ENCODE results near the gene FANCI. TPM values are rescaled to one million over a fixed set of nuclear protein-coding genes. Genes with fewer than 3 reads are reported as not detected.

FANCI gene
- total and polyA plus RNA-seq, 2 of the 4 experiments (the other 2 are of a cell fraction) = 13.2 to 34.2 TPM

- BruUV-seq (replicated peaks) = no TSS peak
- DNase-seq (no peak), ATAC-seq (ENCODE audit: low read depth) (no peak)
- no peaks in the 10 kb centered on the region; the same call in 1 of the 2 replicates for H3K9me1 ChIP-seq (ENCODE audit: insufficient read depth, low read length)
- H3K36me3 ChIP-seq (ENCODE audit: control insufficient read depth, insufficient read depth, low read length) = no peaks in the 10 kb centered on the region
- TF ChIP-seq BHLHE40 (IDR thresholded peaks at IDR 0.05; ENCODE audit: low read depth, low read length) (no peak), USF2 (IDR thresholded peaks at IDR 0.05; ENCODE audit: low read depth, low read length) (no peak), FOS (IDR thresholded peaks at IDR 0.05; ENCODE audit: low read depth, low read length) (no peak)
- H2AK5ac ChIP-seq (ENCODE audit: low read depth, low read length) = no peak overlapping the region
- H2BK20ac ChIP-seq (ENCODE audit: low read depth, low read length) = no peak overlapping the region
- no peaks in the 10 kb centered on the region for H3K4me1 ChIP-seq (ENCODE audit: control insufficient read depth, insufficient read depth, low read length)
- no peak overlapping the region for H3K18ac ChIP-seq (ENCODE audit: low read depth, low read length)
- in situ Hi-C loops (cut with MboI; ENCODE audit: low sequenced_read_pairs) (no loop called here), intact Hi-C loops (cut with micrococcal nuclease) (no loop called here), dilution Hi-C loops (cut with HindIII; ENCODE audit: low sequenced_read_pairs, unreplicated experiment) (no loop called here)
- no peak overlapping the region for H3K56ac ChIP-seq (ENCODE audit: extremely low read depth, insufficient read depth, low read length)
- H2BK5ac ChIP-seq (ENCODE audit: low read depth, low read length, poor library complexity, severe bottlenecking) = no peak overlapping the region
- no peak overlapping the region for H3K4ac ChIP-seq (ENCODE audit: low read depth, low read length)
- no peak overlapping the region for H3K4me3 ChIP-seq (ENCODE audit: insufficient read depth, low read depth, low read length)
- no peak overlapping the region for H3K9ac ChIP-seq (ENCODE audit: low read depth, low read length)
- H3K79me1 ChIP-seq (ENCODE audit: low read depth in 1 of 2, low read length in 2 of 2) = no peaks in the 10 kb centered on the region
- CTCF ChIA-PET = interaction anchor here (1.2 to 1.9 kb wide), 3 partner anchors 9 to 28 kb away, joined by 3 to 9 read pairs (median 3); partner anchors contain the start of gene FANCI
- no peak overlapping the region for H3K27ac ChIP-seq (ENCODE audit: insufficient read depth, low read length)
- no peak overlapping the region for H2AFZ ChIP-seq (replicated peaks; ENCODE audit: low read length, poor library complexity)
- no peak overlapping the region for H3K4me2 ChIP-seq (ENCODE audit: low read depth, low read length)
- peaks cover 32% of the 10 kb centered on the region for H3K27me3 ChIP-seq (ENCODE audit: control insufficient read depth, insufficient read depth, low read length)
- no peaks in the 10 kb centered on the region for H3K9me3 ChIP-seq (ENCODE audit: control insufficient read depth, insufficient read depth, low read length)
- no peak overlapping the region for H2BK15ac ChIP-seq (ENCODE audit: low read depth, low read length)
- 71% methylated on average over 1 of the region's 2 CpGs; no CpG with 5 or more reads in 1 of the 2 experiments for WGBS, 2 experiments (ENCODE audit: extremely low coverage in 2 of 2, insufficient read length in 1 of 2)
- no peak overlapping the region for H4K91ac ChIP-seq (ENCODE audit: insufficient read depth, low read depth, low read length)
- POLR2A ChIA-PET (ENCODE audit: unreplicated experiment) = no interaction called here
- H4K5ac ChIP-seq (ENCODE audit: low read depth, low read length) = no peak overlapping the region
- no peaks in the 10 kb centered on the region for H4K20me1 ChIP-seq (ENCODE audit: insufficient read depth, low read length)
- H3K23ac ChIP-seq (ENCODE audit: low read depth, low read length) = no peak overlapping the region
- H4K8ac ChIP-seq (ENCODE audit: low read depth in 2 of 2, low read length in 2 of 2) = no peak overlapping the region
- H2AK9ac ChIP-seq (replicated peaks; ENCODE audit: low read depth, low read length, poor library complexity) = no peak overlapping the region
- no peak overlapping the region for H2BK120ac ChIP-seq (ENCODE audit: low read depth, low read length)
- no peak overlapping the region for H3K14ac ChIP-seq (replicated peaks; ENCODE audit: low read depth, low read length)
Measured at GRCh38 chr15:89215627-89216026, 28.2 kb upstream of the FANCI start.
